Endometrial microvascular endothelial cells (primary cell): ENCODE data around the gene COL27A1. TPM values are rescaled to one million over a fixed set of nuclear protein-coding genes. Genes with fewer than 3 reads are reported as not detected.
"Not testable (repeated sequence)": the region's sequence is repeated elsewhere in the genome, so short reads cannot be mapped to it uniquely, and the experiment has no call there.

Experiments
- in situ Hi-C: cut with HindIII; loops from 2 replicates; pipeline ENCODE4 v1.10.0; 2017; ENCODE audit warnings: low sequenced_read_pairs, low pct_unique_long_range_greater_than_20kb; ENCODE audit errors: inconsistent ontology term
- total RNA-seq: library from RNA; depleted of rRNA; stranded (reverse); fragments of >200 nt; gene quantifications from one replicate; pipeline ENCODE4 v1.2.3, GENCODE V29; 2015; ENCODE audit errors: inconsistent ontology term

COL27A1 gene
- total RNA-seq, 1 donor from 2014 or later, result 17.4 TPM

DNA sequence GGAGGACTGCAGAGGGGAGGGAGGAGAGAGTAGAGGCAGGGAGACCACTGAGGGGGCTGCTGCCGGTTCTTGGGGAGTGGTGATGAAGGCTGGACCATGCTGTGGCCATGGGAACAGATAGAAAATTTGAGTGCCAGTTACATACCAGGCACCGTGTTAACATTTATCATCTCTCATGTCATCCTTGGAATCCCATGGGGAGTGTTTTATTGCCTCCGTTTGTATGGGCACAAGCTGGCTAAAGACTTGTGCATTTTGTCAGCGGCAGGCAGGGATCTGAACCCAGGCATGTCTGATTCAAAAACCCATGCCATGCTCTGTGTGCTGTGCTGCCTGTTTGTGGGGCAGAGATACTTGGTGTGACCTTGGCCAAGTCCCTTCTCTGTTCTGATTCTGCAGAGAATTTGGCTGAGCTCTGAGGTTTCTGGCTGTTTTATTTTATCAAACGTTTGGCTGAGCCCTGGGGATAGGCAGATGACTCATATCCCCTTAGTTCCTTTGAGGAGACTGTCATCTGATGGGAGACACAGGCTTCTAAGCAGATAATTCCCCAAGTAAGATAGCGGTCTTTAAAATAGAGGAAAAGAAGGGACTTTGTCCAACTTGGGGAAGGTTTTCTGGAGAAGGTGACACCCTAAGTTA is 22.2 kb downstream of the COL27A1 start:
- in situ Hi-C loops, result no loop called here

DNA sequence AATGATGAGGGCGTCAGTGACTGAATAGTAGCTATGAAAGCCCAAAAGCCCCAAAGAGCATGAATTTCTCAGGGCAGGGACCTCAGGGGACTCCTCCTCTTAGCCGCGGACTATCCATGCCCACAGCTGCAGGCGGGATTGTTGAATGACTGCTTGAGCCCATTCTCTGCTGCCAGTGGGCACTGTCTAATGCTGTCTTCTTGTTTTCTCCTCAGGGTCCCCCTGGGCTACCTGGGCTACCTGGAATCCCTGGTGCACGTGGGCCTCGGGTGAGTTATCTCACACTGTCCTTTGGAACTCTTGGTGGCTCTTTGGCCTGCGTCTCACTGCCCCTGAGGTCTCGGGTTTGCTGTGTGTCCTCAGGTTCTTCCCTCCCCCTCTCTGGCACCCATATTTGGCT is 22.7 kb downstream of the COL27A1 start:
- in situ Hi-C loops, result no loop called here

DNA sequence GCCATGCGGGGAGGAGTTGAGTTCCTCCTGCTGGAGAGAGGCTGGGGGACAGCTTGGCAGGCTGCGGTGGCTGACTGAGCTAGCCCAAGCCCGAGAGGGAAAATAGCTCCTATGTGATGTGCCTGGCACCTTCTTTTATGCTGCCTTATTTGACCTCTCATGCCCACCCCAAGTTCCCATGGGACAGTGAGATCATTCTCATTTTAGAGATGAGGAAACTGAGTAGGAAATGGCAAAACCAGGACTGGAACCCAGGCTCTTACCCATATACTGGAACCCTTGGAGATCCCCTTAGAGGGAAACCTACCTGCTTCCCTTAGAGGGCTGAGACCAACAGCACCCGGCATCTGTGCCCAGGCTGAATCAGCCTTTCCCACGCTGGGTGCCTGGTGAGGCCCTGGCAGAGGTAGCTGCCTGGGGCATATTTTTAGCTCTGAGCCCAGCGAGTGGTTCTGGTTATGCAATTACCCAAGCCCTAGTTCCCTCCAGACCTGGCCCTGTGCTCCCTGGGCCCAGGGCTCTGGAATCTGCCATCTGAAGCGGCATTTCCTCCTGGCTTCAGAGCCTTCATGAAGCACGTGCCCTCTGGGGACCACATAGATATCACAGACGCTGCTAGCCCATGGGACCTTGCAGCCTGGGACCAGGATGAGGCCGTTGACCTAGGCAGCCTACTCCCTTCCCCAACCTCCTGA is 23.6 kb downstream of the COL27A1 start:
- in situ Hi-C loops, result no loop called here

DNA sequence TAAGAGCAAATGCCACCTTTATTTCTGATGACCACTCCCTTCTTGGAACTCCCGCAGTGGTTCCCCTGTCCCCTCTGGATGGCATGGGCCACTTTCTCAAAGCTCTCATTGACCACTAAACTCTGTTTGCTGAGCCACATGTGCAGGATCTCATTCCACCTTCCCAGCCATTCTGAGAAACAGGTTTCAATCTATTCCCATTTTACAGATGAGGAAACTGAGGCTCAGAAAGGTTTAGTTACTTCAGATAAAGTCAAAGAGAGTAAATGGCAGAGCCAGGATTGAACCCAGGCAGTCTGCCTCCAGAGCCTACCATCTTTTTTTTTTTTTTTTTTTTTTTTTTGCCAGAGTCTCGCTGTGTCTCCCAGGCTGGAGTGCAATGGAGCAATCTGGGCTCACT is 24.2 kb downstream of the COL27A1 start:
- in situ Hi-C loops, result no loop called here

DNA sequence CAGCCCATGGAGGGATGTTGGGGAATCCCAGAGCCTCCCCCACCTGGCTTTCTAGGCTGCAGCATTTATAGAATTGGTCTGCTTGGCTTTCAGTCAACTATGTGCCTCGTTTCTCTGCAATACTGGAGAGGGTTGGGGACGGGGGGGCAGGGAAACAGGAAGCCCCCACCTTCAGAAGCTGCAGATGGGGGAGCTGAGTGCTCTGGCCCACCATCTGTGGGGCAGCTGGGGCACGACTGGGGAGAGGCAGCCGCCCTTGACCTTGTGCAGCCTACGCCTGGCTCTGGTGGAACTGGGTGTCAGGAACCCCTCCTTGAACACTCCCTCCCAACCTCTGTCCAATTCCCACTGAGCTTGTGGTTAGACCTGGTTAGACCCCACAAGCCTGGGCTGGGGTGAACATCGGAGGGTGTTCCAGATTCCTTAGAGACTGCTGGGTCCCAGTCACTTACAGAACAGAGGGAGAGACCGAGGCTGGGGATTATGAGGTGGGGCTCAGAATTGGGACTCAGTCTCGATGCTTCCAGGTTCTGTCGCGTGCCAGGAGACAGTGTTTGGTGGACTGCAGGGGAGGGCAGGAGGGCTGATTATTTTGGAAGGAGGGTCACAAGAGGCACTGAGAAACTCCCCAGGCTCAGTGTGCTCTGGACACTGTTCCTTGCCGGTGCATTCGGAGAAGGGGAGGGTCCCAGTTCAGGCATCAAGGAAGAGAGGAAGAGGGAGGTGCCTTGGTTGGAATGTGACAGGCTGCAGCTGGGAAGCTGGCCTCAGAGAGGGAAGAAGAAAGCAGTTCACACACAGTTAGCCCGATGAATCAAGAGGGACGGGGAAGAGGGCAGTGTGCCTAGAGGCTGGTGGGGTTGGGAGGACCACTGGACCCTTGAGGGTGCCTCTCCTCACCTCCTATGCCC is 25.6 kb downstream of the COL27A1 start:
- in situ Hi-C loops, result no loop called here

DNA sequence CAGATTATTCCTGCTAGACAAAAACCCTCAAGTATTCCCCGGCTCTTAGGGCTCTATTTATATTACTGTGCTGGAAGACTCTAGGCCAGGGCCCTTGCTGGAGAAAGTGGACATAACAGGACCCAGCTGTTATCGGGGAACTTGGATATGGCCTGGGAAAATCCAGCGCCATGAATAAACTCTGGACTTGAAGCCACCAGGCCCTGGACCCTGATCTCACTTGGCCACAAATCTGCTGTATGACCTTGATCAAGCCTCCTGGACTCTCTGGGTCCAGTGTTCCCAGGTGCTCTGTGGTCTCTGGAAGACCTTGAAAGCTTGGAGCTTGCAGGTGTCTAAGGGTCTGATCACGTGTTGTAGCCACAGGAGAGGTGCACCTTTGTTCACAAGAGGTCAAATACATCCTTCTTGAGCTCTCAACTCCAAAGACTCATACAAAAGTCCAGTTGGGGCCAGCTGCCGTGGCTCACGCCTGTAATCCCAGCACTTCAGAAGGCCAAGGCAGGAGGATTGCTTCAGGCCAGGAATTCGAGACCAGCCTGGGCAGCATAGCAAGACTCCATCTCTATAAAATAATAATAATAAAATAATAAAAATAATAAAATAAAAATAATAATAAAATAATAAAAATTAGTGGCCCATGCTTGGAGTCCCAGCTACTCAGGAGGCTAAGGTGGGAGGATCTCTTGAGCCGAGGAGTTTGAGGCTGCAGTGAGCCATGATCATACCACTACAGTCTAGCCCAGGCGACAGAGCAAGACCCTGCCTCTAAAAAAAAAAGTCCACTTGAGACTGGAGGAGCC is 26.5 kb downstream of the COL27A1 start:
- in situ Hi-C loops, result no loop called here

DNA sequence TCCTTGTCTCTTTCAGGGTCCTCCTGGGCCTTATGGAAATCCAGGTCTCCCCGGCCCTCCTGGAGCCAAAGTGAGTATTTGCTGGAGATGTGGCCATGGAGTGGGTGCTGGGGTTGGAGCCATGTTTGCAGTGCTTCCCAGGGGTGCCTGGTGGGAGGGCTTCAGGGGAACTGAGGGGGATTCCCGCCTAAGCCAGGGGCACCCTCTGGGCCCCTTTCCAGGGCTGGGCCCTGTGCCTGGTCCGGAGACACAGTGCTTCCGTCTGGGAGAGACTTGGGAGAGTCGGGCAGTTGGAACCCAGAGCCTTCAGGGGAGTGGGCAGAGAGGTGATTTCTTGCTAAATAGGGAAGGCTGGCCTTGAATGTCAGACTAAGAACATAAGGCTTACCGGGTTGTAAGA is 27.7 kb downstream of the COL27A1 start:
- in situ Hi-C loops, result no loop called here

DNA sequence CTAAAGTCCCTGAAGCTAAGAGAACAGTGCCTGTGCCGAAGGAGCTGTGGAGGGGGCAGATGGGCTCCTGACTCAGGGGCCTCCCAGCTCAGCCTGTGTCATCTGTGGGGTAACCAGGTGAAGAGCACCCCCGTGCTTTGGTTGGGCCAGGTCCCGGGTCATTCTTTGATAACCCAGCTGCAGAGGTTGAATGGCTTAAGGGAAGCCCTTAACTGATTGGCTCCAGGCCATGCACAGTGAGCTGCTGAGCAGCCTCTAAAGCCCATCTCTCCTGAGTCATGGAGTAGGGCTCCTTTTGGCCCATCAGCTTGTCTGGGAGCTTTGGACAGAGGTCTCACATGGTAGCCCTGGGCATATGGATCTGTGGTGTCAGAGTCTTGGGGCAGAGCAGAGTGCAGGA is 28.7 kb downstream of the COL27A1 start:
- in situ Hi-C loops, result no loop called here

DNA sequence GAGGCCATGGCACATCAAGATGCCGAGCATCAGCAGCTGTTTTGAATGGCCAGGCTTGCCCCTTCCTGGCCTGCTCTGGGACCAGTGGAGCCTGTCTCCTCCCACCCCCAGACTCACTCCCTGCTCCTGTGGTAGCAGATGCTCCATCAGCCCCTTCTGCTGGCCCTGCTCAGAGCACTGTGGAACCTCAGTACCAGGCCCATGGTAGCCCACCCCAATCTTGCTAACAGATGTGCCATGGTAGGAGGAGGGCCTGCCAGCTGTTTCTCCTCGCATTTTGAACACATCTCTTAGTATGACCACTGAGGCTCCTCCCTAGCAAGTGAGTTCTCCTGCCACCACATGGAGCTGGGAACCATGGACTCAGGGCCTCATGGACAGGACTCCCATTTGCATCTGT is 29.5 kb downstream of the COL27A1 start:
- in situ Hi-C loops, result no loop called here

DNA sequence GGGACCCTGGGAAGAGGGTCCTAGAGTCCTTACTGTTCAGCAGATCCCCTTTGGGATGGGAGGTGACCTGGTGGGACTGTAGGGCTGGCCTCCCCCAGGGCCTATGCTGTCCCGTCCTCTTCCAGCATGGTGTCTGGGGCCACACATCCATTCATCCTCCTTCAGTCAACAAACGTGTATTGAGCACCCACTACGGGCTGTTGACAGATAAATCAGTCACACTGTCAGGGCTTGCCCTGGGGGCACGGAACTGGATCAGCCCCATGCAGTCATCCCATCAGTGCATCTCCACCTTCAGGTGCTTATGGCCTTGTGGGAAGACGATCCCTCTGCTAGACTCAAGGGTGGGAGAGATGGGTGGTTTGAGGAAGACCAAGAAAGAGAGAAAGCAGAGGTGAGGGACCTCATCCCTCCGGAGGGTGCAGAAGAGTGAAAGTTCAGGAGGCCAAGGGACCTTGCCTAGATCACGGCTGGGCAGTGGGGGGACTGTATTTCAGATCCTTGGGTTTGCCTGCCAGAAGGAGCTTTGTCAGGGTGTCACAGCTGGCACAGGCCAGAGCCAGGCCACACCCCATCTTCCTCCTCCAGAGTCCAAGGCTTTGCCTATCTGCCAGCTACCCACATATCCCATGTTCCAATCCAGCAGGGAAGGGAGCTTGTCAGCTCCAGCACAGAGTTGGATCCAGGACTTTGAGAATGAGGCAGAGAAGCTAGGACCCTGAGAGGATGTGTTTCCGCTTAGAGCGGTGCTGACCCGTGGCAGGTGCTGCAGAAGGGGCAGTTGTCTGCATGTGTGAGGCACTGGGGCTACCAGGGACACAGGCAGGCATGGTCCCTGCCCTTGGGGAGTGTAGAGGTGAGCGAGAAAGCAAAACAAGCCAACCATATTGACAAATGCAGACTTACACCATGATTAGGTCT is 30.5 kb downstream of the COL27A1 start:
- in situ Hi-C loops, result no loop called here

DNA sequence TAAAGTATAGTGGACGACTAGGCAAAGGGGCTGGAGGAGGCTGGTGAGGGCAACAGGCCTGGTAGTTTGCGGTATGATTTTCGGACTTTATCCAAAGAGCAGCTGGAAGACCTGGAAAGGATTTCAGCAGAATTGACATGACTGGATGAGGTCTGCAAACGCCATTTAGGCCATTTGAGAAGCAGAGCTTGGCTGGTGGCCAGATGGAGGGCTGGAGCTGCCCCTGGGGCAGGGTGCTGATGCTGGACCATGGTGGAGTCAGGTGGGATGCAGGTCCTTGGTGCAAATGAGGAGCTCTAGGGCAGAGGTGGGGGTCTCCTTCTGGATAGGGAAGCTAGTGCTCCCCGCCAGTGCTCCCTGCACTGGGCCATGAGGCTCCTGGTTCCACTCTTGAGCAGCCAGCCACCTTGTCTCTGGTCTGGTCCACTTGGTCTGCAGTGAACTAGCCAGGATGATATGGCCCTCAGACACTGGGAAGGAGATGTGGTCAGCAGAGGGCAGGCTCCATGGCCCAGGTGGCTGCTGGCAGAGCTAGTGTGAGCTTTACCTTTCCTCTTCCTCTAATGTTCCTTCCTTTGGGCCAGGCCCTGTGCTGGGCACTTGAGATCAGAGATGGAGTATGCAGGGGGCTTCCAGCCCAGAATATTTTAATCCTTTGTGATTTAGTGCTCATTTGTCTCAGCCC is 31.4 kb downstream of the COL27A1 start:
- in situ Hi-C loops, result no loop called here

DNA sequence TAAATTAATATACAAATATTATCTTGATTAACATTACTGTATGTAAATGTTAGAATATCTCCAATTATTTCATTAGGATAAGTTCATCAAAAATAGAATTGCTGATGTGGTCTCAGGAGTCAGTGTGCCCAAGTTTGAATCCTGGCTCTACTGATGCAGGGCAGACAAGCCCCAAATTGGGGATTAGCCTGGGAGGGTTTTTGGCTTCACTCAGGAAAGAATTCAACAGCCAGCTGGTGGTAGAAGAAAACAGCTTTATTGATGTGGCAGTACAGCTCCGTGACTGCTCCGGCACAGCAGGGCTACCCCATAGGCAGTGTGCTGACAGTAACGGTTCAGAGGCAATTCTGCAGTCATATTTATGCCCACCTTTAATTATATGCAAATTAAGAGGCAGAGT is 32.5 kb downstream of the COL27A1 start:
- in situ Hi-C loops, result no loop called here

DNA sequence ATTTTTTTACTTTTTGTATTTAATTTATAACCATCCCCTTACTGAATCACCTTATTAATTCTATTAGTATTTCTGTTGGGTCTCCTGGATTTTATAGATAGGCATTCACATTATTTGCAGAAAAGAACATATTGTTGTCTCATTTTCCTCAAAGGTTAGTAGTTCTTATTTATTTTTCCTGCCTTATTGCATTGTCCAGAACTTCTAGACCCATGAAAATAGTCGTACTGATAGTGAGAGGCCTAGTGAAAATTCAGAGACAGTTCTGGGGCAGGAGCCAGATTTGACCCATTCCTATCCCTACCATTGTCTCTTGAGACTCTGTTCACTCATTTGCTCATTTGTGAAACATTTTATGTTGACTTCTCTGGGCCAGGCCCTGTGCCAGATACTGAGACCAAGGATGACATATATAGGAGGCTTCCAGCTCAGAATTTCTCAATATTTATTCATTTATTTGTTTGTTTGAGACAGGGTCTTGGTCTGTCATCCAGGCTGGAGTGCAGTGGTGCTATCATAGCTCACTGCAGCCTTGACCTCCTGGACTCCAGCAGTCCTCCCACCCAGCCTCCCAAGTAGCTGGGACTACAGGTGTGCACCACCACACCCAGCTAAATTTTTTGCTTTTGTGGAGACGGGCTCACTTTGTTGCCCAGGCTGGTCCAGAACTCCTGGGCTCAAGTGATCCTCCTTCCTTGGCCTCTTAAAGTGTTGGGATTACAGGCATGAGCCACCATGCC is 34.7 kb downstream of the COL27A1 start:
- in situ Hi-C loops, result no loop called here

DNA sequence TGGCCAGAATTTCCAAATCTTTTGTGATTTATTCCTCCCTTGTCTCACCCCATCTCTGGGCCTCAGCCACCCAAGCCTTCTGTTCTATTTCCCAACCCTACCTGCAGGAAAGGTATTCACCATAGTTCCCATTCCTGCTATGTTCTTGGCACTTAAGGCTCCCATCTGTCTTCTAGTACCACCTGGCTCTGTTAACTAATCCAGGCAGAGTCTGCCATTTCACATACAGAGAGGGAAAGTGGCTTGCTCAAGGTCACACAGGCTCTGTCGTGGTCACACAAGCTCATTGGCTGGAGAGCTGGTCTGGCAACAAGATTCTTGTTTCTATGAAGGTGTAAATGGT is 35.2 kb downstream of the COL27A1 start:
- in situ Hi-C loops, result no loop called here

DNA sequence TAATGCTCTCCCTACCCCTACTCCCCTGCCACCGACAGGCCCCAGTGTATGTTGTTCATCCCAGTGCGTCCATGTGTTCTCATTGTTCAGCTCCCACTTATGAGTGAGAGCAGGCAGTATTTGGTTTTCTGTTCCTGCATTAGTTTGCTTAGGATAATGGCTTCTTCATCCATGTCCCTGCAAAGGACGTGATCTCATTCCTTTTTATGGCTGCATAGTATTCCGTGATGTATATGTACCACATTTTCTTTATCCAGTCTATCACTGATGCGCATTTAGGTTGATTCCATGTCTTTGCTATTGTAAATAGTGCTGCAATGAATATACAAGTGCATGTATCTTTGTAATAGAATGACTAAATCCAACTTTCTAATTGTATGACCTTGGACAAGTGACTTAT is 36.1 kb downstream of the COL27A1 start:
- in situ Hi-C loops, result not testable (repeated sequence)

DNA sequence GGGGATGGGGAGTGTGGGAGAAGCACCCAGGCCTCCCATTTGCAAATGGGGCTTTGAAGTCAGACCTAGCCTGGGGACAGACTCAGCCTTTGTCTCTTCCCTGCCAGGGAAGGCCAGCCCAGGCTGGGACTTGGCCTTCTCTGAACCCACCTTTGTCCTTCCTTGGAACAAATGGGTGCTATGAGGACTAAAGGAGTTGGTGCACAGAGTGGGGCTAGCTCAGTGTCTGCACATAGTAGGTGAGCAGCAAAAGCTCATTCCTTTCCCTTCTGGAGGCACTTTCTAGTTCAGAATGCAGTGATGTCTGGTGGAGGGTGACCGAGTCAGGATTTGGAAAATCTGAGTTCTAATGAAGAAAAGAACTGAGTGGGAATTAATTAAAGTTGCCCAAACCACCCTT is 37.2 kb downstream of the COL27A1 start:
- in situ Hi-C loops, result no loop called here

DNA sequence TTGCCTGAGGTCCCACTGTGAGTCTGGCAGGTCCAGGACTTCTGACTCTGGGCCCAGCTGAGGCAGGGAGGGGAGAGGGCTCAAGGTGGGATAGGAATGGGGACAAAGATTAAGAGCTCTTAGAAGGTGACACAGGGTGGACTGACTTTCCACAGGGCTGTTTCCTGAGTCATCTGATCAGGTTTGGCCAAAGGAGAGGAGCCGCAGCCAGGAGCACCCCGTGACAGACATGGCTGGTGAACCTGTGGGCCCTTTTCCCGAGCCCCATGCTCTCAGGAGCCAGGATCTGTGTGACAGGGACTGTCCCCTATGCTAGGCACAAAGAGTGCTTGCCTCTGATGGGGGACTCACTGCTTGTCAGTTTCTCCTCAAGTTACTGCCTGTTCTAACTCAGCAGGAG is 37.8 kb downstream of the COL27A1 start:
- in situ Hi-C loops, result no loop called here
